Osteoblast (primary cell): Measurements from ENCODE around the gene CATSPERE. TPM values are rescaled to one million over a fixed set of nuclear protein-coding genes. Genes with fewer than 3 reads are reported as not detected.

Experiments used
- DNase-seq: peaks from one replicate; pipeline ENCODE4 v3.0.0; 2011; ENCODE audit warnings: low spot score, mixed read lengths; ENCODE audit not compliant: insufficient read length; ENCODE audit errors: missing footprints
- H2AFZ ChIP-seq: 2 replicates; pipeline ENCODE4 v1.6.0; 2011; ENCODE audit warnings: mild to moderate bottlenecking, low read length
- H3K27ac ChIP-seq: 2 replicates; pipeline ENCODE4 v1.5.1; 2011; ENCODE audit warnings: mild to moderate bottlenecking, low read depth, low read length, moderate library complexity
- H3K27me3 ChIP-seq: 2 replicates; pipeline ENCODE4 v1.6.0; 2012; ENCODE audit warnings: mild to moderate bottlenecking, control low read depth, inconsistent platforms, low read length, moderate library complexity; ENCODE audit not compliant: insufficient read depth
- H3K36me3 ChIP-seq: 2 replicates; pipeline ENCODE4 v1.5.1; 2011; ENCODE audit warnings: mild to moderate bottlenecking, low read length, control low read depth, moderate library complexity; ENCODE audit not compliant: insufficient read depth
- H3K4me1 ChIP-seq: 2 replicates; pipeline ENCODE4 v1.5.1; 2011; ENCODE audit warnings: mild to moderate bottlenecking, low read length, control low read depth, moderate library complexity; ENCODE audit not compliant: insufficient read depth
- H3K4me2 ChIP-seq: 2 replicates; pipeline ENCODE4 v1.6.0; 2011; ENCODE audit warnings: mild to moderate bottlenecking, low read length; ENCODE audit not compliant: insufficient read depth
- H3K4me3 ChIP-seq: fragments of 200-600 bp; sonication (generic); 3 replicates; pipeline ENCODE4 v1.5.1; 2012; ENCODE audit warnings: mild to moderate bottlenecking, low read length, inconsistent platforms; ENCODE audit not compliant: insufficient read depth
- H3K79me2 ChIP-seq: 2 replicates; pipeline ENCODE4 v1.6.0; 2012; ENCODE audit warnings: mild to moderate bottlenecking, low read length, control low read depth, inconsistent platforms; ENCODE audit not compliant: insufficient read depth
- H3K9me3 ChIP-seq: 2 replicates; pipeline ENCODE4 v1.5.1; 2011; ENCODE audit warnings: low read depth, low read length, control low read depth
- H4K20me1 ChIP-seq: 2 replicates; pipeline ENCODE4 v1.6.0; 2012; ENCODE audit warnings: mild to moderate bottlenecking, low read length, control low read depth; ENCODE audit not compliant: insufficient read depth
- total RNA-seq: library from RNA; depleted of rRNA; stranded (reverse); fragments of >200 nt; gene quantifications from 2 replicates; pipeline ENCODE4 v1.2.3, GENCODE V29; 2012
- TF ChIP-seq, protein P1 (sequence below): IDR thresholded peaks from 2 replicates; pipeline ENCODE4 v1.5.1; 2011; ENCODE audit warnings: mild to moderate bottlenecking, low read depth, low read length, moderate library complexity; ENCODE audit errors: extremely low read depth

The CATSPERE gene
- total RNA-seq, 1 donor, result 1.4 TPM

DNA sequence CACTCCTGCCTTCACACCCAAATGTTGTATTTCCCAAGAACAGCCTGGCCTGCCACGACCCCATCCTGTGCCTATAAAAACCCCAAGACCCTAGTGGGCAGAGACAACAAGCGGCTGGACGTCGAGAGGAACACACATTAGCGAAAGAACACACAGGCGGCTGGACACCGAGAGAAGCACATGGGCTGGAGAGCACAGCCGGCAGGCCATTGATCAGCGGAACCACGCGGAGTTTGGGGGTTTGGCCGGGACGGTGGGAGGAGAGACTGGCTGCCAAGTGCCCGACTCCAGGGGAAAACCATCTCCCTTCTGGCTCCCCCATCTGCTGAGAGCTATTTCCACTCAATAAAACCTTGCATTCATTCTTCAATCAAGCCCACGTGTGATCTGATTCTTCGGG lies 181.5 kb downstream of the CATSPERE start:
- no peak overlapping the region for H3K27ac ChIP-seq
- no peaks in the 10 kb centered on the region for H3K79me2 ChIP-seq
- no peak overlapping the region for H3K4me3 ChIP-seq
- H3K36me3 ChIP-seq, result no peaks in the 10 kb centered on the region
- no peak for DNase-seq
- H3K4me2 ChIP-seq, result no peak overlapping the region
- no peaks in the 10 kb centered on the region for H3K9me3 ChIP-seq
- H2AFZ ChIP-seq, result no peak overlapping the region
- TF ChIP-seq, protein P1, sequence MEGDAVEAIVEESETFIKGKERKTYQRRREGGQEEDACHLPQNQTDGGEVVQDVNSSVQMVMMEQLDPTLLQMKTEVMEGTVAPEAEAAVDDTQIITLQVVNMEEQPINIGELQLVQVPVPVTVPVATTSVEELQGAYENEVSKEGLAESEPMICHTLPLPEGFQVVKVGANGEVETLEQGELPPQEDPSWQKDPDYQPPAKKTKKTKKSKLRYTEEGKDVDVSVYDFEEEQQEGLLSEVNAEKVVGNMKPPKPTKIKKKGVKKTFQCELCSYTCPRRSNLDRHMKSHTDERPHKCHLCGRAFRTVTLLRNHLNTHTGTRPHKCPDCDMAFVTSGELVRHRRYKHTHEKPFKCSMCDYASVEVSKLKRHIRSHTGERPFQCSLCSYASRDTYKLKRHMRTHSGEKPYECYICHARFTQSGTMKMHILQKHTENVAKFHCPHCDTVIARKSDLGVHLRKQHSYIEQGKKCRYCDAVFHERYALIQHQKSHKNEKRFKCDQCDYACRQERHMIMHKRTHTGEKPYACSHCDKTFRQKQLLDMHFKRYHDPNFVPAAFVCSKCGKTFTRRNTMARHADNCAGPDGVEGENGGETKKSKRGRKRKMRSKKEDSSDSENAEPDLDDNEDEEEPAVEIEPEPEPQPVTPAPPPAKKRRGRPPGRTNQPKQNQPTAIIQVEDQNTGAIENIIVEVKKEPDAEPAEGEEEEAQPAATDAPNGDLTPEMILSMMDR, result no peak
- no peaks in the 10 kb centered on the region for H4K20me1 ChIP-seq
- peaks cover 10% of the 10 kb centered on the region for H3K27me3 ChIP-seq
- no peaks in the 10 kb centered on the region for H3K4me1 ChIP-seq

DNA sequence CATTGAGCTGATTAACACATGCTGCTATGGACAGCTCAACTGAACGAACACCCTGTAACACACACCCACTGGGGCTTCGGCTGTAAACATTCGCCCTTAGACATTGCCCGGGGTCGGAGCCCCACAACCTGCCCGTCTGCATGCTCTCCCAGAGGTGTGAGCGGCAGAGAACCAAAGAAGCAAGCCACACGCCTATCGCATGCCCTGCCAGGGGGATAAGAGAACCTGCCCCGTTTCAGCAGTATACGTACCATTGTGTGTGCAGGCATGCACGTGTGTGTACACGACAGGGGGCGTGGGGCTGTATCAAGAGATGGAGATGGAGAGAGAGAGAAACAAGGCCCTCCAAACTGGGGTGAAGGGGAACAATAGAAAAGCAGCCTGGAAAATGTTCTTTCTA lies 181.9 kb downstream of the CATSPERE start:
- H3K4me2 ChIP-seq, result no peak overlapping the region
- H3K36me3 ChIP-seq, result no peaks in the 10 kb centered on the region
- H3K9me3 ChIP-seq, result no peaks in the 10 kb centered on the region
- H3K79me2 ChIP-seq, result no peaks in the 10 kb centered on the region
- H2AFZ ChIP-seq, result no peak overlapping the region
- H3K4me3 ChIP-seq, result no peak overlapping the region
- H3K4me1 ChIP-seq, result no peaks in the 10 kb centered on the region
- TF ChIP-seq, protein P1, result no peak
- H4K20me1 ChIP-seq, result no peaks in the 10 kb centered on the region
- DNase-seq, result no peak
- no peak overlapping the region for H3K27ac ChIP-seq
- H3K27me3 ChIP-seq, result peaks cover 10% of the 10 kb centered on the region

DNA sequence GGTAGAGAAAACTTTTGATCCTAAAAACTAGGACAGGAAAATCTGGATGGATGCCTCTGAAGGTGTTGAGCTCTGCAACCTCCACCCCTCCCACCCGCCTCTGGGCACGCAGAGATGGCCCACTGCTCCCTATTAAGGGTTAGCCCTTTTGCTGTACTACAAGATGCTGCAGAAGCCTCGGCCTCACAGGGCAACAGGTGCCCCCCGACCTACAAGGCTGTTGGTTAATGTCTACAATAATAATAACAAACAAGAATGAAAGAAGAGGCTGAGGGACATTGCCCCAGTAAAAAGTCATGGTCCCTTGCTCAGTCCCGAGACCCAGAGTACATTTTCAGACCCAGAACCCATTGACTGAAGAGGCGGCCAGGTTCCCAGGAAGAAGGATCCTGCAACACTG lies 184.3 kb downstream of the CATSPERE start:
- no peak overlapping the region for H3K4me2 ChIP-seq
- no peaks in the 10 kb centered on the region for H3K36me3 ChIP-seq
- no peak overlapping the region for H2AFZ ChIP-seq
- H3K4me3 ChIP-seq, result no peak overlapping the region
- H3K27me3 ChIP-seq, result peaks cover 10% of the 10 kb centered on the region
- H3K79me2 ChIP-seq, result no peaks in the 10 kb centered on the region
- DNase-seq, result no peak
- no peaks in the 10 kb centered on the region for H3K9me3 ChIP-seq
- no peaks in the 10 kb centered on the region for H3K4me1 ChIP-seq
- no peak overlapping the region for H3K27ac ChIP-seq
- TF ChIP-seq, protein P1, result no peak
- H4K20me1 ChIP-seq, result no peaks in the 10 kb centered on the region

DNA sequence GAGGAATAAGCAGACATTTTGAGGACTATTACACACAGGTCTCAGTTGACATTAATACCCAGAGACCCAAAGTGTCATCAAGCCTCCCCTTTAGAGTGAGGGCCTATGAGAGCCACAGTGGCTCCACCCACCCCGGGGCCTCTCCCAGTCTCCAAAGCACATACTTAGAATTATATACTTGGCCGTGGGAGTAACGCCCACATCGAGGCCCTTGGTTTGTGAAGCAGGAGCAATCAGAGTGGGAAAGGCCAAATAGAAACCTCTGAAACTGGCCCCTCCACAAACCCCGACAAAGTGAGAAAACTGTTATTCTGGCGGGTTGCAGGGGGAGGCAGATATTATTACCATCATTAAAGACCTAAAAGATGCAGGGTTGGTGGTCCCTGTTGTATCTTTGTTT lies 184.8 kb downstream of the CATSPERE start:
- Histone ChIP-seq H2AFZ (no peak overlapping the region), H3K9me3 (no peaks in the 10 kb centered on the region), H4K20me1 (no peaks in the 10 kb centered on the region), H3K4me2 (no peak overlapping the region), H3K4me3 (no peak overlapping the region), H3K79me2 (no peaks in the 10 kb centered on the region), H3K27me3 (peaks cover 6% of the 10 kb centered on the region), H3K27ac (no peak overlapping the region), H3K36me3 (no peaks in the 10 kb centered on the region), H3K4me1 (no peaks in the 10 kb centered on the region)
- TF ChIP-seq, protein P1, result no peak
- DNase-seq, result no peak
